Measurements from ENCODE around the gene CDS2.

CDS2 gene

DNA sequence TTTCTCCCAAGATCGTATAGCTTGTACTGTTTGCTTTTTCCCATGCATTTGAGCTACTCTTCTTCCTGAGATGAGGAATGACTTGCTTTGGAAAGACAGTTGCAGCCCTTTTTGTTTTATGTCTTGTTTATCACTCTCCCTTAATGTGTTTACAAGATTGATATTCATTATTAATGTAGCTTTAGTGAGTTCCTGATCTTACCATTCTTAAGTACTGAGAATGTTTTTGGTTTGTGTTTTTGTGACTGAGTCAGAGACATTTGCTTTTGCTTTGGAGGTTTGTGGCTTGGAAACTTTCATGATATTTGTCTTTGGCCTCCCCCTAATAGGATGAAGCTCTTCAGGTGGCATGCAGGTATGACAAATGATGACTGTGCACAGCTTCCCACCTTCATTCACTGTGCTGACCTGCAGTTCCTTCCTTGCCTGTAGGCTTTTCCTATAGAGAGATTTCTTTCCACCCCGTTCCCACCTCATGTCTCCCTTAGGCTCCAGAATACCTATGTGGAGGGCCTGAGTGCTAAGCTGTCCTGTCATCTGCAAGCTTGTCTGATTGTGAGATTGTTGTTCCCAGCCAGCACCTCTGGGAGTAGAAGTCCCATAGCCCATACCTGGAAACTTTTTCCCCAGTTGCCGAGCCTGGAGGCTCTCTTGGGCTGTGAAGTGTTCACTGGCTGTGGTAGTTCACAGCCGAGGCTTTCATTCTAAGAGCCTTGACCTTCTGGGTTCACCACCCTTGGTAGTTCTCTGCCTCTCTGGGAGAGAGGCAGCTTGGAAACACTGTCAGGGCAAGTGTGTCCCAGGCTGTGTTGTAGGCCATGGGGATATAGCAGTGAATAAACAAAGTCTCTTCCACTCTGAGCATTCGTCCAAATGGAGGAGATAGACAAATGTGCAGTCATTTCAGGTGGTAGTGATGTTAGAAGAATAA, 27.1 kb downstream of the CDS2 start:
- no peak for DNase-seq (ENCODE audit: low read depth in 2 of 2)

DNA sequence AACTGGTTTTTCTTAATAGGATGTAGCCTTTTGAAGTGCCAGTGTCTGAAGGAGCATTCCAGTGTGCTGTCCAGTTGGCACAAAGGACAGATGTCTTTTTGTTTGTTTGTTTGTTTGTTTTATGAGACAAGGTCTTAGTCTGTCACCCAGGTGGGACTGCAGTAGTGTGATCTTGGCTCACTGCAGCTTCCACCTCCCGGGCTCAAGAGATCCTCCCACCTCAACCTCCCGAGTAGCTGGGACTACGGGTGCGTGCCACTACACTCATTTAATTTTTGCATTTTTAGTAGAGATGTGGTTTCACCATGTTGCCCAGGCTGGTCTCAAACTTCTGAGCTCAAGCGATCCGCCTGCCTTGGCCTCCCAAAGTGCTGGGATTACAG, 27.7 kb downstream of the CDS2 start:
- no peak for DNase-seq (ENCODE audit: low read depth in 2 of 2)

DNA sequence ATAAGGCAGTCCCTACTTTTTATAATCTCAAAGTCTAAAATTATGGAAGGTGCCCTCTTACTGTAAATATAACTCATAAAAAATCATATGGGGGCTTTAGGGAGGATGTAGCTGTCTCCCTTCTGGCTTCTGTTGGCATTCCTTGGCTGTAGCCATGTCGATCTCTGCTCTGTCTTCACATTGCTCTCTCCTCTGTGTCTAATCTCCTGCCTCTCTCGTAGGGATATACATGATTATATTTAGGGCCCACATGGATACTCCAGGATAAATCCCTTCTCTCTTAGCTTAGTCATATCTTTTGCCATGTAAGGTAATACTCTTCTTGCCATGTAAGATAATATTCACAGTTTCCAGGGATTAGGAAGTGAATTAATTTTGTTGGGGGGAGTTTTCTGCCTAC, 28.6 kb downstream of the CDS2 start:
- no peak for DNase-seq (ENCODE audit: low read depth in 2 of 2)

DNA sequence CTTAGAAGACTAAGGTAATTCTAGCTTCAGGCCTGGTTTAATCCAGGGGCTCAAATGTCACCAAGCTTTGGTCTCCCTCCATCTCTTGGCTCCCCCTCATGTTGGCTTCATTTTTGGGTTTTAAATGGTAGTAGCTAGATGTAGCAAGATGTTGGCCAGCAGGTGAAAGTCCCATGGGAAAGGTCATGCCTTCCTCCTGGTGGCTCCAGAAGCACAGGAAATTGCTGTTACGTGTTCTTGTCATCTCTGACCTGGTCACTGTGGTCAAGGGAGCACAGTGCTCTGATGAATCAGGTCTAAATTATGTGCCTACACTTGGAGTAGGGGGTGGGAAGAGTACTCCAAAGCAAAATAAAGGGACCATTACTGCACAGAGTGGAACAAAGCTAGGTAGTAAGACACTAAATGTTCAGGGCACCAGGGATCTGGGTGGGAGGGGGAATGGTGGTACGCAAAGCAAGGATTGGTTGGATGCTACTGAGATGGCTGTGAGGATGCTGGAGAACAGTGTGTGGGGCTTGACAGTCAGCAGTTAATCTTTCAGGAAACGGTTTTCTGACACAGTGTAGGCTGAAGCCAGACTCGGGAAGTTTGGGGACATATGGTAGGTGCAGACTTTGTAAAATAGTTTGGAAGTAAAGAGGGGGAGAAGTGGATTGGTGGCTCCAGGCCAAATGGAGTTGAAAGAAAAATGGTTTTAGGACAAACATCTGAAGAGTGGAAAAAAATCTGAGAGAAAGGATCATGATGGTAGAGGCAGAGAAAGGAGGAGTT, 30.1 kb downstream of the CDS2 start:
- DNase-seq (ENCODE audit: low read depth in 2 of 2) = no peak

DNA sequence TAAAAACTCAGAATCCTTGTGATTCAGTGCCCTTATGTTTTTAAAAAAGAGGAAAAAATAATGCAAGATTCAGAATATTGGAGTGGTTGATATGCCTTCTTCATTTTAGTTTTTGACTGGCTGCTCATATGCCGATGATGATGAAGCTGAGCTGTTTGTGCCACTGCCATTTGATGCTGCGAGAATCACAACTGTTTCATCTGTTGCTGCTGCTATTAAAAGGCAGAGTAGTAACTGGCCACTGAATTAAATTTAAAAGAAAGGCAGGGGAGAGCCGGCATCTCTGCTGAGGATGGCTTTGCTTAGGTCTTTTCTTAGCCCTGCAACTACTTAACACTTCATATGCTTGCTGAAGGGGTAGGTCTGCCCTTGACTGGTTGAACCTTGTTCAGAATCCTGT, 33.1 kb downstream of the CDS2 start:
- DNase-seq (ENCODE audit: low read depth in 2 of 2) = no peak

DNA sequence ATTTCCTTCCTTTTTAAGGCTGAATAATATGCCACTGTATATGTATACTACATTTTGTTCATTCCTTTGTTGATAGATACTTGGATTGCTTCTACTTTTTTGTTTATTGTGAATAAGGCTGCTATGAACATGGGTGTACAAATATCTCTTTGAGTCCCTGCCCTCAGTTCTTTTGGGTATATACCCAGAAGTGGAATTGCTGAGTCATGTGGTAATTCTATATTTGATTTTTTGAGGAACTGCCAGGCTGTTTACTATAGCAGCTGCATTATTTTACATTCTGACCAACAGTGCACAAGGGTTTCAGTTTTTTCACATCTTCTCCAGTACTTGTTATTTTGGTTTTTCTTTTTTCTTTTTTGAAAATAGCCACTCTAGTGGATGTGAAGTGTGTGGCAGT, 34.1 kb downstream of the CDS2 start:
- DNase-seq (ENCODE audit: low read depth in 2 of 2) = no peak

DNA sequence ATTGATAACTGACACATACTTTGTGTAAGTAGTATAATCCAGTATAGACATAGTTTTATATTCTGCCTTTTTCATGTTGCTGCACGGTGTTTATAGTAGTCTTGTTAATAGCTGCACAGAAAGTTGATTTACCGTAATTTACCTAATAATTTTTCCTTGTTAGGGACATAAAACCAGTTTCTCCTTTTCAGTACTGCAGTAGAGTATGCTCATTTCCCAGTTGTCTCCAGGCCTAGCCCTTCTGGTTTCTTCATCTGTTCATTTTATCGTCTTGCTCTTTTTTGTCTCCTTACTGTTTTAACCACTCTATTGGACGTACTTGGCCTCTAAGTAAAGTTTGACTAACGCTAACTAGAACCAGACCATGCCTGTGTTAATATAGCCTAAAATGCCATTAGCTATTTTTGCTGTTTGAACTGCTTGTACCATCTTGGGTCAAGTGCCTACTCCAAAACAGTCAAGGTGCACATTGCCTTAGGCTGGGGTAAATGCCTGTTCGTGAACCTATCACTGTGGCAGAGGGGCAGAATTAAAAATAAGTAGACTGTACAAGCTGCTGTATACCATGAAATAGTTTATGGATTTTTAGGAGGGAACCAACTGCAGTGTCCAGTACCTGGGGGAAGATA, 34.8 kb downstream of the CDS2 start:
- DNase-seq (ENCODE audit: low read depth in 2 of 2) = no peak

DNA sequence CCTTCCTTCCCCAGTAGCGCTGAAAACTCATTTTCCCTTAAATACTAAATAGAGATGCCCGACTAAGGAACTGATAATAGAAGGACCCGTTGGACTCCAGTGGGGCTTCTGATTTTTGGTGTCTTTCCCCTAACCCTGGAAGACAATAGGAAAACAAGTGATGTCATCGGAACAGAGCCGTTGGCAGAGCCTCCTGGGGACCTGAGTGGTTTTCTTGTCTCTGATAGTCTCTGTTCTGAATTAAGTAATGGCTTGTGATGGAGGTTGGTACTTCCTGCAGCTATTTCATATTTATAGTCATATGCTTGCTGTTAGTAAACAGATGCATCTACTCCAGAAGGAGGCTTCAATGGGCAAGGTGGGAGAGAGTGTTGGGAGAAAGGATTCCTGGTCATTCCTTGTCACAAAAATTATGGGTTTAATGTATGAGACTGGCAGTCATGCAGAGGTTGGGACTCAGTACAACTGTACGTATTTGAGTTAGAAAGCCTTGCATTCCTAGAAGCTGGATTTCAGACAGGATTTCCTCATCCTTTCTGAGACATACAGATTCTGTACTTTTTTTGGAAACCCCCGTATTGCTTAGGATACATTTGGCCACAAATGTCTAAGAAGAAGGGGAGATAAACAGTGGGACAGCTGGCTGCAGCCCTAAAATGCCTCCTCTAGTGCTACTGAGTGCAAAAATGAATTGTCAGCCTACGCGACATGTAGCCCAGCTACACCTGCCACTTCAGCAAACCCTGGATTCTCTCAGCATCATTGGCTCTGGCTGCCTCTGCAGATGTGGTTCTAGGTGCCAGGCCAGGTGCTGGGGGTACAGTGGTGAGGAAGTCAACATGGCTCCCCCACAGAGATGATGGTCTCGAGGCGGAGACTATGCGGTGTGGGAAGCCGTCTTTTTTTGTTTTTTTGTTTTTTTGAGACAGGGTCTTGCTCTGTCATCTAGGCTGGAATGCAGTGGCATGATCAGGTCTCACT, 38.1 kb downstream of the CDS2 start:
- DNase-seq (ENCODE audit: low read depth in 2 of 2) = no peak

DNA sequence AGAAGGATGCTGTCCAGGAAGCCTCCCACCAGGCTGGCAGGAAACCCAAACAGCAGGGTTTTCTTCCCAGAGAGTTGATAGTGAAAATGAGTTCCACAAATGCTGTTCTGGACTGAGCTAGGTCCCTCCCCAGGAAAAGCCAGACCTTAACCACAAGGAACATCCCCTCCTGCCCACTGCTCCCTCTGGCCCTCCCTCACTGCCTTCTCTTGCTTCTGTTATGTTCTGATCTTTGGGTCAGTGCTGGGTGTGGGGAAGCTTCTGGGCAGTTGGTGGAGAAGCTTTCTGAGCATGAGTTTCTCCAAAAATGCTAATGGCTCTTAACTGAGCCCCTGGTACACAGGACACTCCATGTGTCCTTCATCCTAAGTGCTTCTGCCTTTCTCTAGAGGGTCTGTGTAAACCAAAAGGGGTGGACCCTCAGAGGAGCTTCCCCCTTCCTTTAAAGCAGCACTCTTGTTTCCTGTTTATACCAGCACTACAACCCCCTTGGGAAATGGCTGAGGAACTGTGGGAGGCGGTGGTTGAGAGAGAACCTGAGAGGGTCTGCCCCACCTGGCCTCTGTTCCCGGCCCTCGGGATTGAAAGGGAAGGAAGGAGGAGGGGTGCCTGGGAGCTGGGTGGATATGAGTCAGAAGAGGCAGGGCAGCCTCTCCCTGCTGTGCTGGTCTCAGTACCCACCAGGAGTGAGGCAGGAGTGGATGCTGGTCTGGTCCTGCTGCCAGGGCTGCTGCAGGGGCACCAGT, 42.0 kb downstream of the CDS2 start:
- DNase-seq (ENCODE audit: low read depth in 2 of 2) = no peak

DNA sequence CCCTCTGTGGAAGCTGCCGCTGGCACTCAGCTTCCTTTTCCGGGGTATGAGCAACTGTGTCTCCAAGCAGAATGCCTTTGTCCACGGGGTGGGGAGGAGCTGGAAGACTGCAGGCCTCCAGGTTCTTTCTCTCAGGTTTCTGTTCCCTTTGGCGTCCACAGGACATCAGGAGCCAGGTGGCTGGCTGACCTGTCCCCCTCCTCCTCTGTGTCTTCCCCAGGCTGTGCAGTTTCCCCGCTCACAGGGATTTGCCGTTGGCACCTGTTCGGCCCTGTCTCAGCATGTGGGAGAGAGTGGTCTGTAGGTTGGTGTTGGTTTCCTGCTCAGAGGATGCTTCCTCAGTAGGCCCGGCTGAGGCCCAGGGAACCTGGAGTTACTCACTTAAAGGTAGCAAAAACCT, 43.5 kb downstream of the CDS2 start:
- DNase-seq (ENCODE audit: low read depth in 2 of 2) = no peak

DNA sequence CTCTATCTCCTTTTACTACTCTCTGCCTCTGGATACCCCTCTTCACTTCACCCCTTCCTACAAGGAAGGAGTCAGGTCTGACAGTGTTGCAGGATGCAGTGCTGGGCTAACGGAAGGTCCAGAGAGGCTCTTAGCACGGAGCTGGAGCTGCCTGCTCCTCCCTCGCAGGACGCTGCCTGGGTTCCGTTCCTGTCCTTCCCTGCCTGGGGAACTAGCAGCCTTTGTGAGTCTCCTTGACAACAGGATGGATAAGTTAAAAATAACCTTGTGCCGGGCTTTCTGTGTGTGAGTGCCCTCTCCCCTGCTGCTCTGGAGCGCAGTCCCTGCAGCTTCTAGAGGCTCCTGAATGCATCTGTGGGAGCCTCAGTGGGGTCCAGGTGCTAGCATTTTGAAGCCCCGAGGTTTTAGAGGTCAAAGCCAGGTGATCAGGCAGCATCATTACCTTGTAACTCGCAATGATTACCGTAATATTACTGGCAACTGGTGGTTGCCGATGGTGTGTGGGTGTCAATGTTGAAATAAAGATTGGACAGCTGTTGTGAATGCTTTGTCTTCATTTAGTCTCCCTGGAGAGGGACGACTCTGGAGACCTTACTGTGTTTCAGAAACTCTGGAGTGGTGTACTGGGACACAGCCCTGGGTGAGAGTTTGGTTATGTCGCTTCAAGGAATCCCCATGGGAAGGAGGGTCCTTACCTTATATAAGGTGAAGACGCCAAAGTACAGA, 44.4 kb downstream of the CDS2 start:
- no peak for DNase-seq (ENCODE audit: low read depth in 2 of 2)

DNA sequence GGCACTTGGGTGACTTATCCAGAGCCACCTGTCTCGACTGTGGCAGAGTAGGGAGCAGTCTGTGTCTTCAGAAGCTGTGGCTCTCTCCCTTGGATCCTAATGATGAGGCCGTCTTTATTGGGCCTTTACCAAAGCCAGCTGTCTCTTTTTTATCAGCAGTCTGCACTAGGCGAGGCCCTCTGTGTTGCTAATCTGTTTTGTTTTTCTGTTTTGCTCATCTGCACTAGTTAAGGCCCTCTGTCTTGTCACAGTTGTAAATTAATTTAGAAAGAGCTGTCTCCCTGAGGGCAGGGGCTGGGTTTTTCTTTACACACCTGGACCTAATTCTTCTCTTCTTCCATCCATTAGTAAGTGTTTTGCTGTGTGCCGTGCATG, 45.0 kb downstream of the CDS2 start:
- DNase-seq (ENCODE audit: low read depth in 2 of 2) = no peak

DNA sequence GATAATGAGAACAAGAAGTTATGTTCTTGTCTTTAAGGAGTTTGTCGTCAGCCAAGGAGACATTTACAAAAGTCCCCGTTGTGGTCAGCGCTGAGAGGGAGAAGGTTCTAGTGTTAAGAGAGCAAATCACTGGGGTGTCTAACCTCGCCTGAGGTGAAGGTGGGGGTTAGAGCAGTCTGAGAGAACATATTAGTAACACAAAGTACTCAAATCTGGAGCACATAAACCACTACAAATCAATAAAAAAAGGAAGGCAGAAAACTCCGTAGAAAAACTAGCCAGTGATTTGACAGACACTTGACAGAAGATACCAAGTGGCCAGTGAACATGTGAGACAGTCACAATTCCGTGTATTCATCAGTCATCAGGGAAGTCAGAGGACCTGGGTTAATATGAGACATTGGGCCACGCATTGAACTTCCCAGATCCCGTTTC, 45.4 kb downstream of the CDS2 start:
- DNase-seq (ENCODE audit: low read depth in 2 of 2) = no peak

DNA sequence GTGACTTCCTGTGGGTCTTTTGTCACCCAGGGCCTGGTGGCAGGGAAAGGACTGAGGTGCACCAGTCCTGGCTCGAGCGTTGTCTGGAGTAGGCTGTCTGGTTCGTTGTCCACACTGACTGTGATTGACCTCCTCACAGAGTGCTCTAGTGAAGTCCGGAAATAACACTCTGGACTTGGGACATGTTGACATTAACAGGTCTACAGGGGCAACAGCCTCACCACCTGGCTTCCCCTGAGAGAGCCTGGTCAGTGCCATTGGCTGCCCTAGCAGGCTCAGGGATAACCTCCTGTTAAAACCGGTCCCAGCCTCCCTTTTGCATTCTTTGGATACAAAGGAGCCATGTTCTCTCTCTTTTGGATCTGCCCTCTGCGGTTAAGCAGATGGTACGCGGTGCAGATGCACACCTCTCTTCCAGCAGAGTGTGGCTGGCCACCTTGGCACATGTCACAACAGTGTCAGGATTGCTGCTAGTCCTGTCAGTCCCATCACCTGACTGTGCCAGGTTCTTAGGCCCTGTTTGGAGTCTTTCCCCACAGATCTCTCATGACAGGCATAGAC, 46.2 kb downstream of the CDS2 start:
- DNase-seq (ENCODE audit: low read depth in 2 of 2) = no peak

DNA sequence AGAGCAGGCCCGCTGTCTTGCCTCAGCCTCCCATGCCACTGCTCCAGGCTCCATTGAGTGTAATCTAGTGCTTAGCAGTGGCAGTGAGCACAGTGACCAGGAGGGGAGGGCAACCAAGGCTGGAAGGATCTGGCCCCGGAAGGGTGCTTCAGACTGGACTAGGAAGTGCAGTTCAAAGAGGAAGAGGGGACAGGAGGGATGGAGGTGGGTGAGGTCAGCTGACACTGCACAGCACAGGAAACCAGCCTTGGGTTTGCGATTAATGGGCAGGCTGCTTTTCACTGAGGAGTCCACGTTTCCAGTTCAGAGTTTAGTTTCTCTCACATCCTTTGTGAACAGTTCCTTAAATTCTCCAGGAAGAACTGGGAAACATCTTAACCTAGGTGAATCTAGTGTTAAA, 46.9 kb downstream of the CDS2 start:
- no peak for DNase-seq (ENCODE audit: low read depth in 2 of 2)

DNA sequence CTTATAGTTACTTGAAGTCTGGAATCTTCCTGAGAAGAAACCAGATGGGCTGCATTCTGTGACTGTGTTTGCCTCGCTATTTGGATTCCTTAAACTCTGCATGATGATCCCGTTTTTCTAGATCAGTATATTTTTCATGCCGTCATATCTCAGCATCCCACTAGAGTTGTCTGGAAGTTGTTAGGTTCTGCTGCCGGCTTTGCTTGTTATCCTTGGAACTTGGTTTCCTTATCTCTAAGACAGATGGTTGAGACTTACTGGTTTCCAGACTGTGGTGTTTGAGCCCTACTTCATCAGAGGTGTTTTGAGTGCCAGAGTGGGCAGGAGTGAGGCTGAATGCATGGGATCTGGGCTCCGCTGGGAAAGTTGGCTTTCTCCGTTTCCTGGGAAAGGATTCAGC, 50.3 kb downstream of the CDS2 start:
- no peak for DNase-seq (ENCODE audit: low read depth in 2 of 2)

DNA sequence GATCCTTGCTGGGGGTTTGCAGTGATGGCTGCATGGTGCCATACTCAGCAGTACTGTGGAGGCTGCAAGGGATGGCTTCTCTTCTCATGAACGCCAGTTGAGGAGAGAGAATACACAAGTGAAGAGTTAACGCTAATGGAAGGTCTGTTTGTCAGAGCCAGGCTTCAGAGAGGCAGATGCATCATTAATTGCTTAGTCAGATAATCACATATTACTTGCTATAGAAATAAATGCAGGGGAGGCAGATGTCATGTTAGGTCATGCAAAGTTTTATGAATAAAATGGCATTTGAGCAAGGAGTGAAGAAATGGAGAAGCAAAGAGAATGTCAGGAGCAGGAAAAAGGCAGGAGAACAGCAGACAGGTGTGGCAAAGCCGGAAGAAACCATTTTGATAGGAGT, 51.2 kb downstream of the CDS2 start:
- no peak for DNase-seq (ENCODE audit: low read depth in 2 of 2)

DNA sequence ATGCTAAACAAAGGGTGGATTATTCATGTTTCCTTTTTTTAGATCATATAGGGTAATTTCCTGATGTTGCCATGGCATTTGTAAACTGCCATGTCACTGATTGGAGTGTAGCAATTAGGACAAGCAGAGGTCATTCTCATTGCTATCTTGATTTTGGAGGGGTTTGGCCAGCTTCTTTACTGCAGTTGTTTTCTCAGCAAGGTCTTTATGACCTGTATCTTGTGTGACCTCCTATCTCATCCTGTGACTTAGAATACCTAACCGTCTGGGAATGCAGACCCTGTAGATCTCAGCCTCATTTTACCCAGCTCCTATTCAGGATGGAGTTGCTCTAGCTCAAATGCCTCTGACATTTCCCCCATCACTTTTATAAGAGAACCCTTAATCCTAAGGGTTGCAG, 53.6 kb downstream of the CDS2 start:
- no peak for DNase-seq (ENCODE audit: low read depth in 2 of 2)

DNA sequence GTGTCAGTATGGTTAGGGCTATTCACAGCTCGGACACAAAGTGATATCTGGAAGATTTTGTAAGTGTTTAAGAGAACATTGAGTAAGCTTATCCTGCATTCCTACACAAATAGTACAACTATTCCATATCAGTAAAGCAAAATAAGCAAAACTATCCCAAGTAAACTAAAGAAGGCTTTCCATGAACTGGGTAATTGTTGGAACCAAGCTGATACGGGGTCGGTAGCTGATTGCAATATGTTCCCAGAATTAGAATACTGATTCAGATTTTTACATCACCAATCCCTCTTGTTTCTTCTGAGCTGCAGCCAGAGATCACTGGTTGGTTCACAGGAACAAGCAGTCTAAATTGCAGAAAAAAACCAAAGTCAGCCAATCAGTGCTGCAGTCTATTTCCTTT, 54.1 kb downstream of the CDS2 start:
- DNase-seq (ENCODE audit: low read depth in 2 of 2) = no peak

DNA sequence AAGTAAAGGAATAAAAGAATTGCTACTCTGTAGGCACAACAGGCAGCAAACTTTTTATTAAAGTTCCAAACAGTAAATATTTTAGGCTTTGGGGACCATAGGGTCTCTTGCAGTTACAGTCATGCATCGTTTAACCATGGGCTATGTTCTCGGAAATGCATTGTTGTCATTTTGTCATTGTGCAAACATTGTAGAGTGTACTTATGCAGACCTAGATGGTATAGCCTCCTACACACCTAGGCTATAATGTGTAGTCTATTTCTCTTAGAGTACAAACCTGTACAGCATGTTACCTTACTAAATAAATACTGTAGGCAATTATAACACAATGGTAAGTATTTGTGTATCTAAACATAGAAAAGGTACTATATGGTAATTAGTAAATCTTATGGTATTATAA, 54.7 kb downstream of the CDS2 start:
- no peak for DNase-seq (ENCODE audit: low read depth in 2 of 2)
